HG03039 (cell line): Measurements from ENCODE around the gene ZNF235.
"Not testable (repeated sequence)": the region's sequence is repeated elsewhere in the genome, so short reads cannot be mapped to it uniquely, and the experiment has no call there.

Experiments
- ATAC-seq: cut with Tn5 transposase; IDR thresholded peaks from one replicate; pipeline ENCODE4 v1.9.1; 2021; ENCODE audit warnings: mild to moderate bottlenecking, moderate library complexity; ENCODE audit not compliant: unreplicated experiment

ZNF235 gene

GRCh38 chr19:44258136-44258535 is 46.7 kb downstream of the ZNF235 start:
- ATAC-seq, result no peak

- no peak for ATAC-seq
Measured at GRCh38 chr19:44255705-44256411, 49.0 kb downstream of the ZNF235 start.

GRCh38 chr19:44254496-44254895 is 50.3 kb downstream of the ZNF235 start:
- ATAC-seq, result no peak

GRCh38 chr19:44253392-44253791 is 51.4 kb downstream of the ZNF235 start:
- not testable (repeated sequence) for ATAC-seq

- not testable (repeated sequence) for ATAC-seq
Measured at GRCh38 chr19:44252332-44252731, 52.5 kb downstream of the ZNF235 start.

- no peak for ATAC-seq
Measured at GRCh38 chr19:44236384-44236783, 68.4 kb downstream of the ZNF235 start.
